NCI-H2029 treated with DMSO at 0.1 percent for 48 hours (cell line): Measurements from ENCODE around the gene GAB2.
"Not testable (repeated sequence)": the region's sequence is repeated elsewhere in the genome, so short reads cannot be mapped to it uniquely, and the experiment has no call there.

Experiments used
- DNase-seq: peaks from one replicate; lab custom pipeline; 2025; lab: John Stamatoyannopoulos, UW

Gene GAB2

GRCh38 chr11:78417175-78417887, at the start of gene GAB2:
Gene GAB2 (minus strand): TSS chr11:78417820. CDS start chr11:78417720, 100 bp downstream.
- no peak for DNase-seq

GRCh38 chr11:78467370-78467769, 49.8 kb upstream of the GAB2 start:
- no peak for DNase-seq

GRCh38 chr11:78465169-78465942, 47.7 kb upstream of the GAB2 start:
- peak; percentile 57 for DNase-seq

- DNase-seq = not testable (repeated sequence)
Observed at GRCh38 chr11:78464787-78465168, 47.2 kb upstream of the GAB2 start.

GRCh38 chr11:78460471-78460870, 42.9 kb upstream of the GAB2 start:
- no peak for DNase-seq

- no peak for DNase-seq
Observed at GRCh38 chr11:78459738-78460137, 42.1 kb upstream of the GAB2 start.

- no peak for DNase-seq
Observed at GRCh38 chr11:78457448-78457847, 39.8 kb upstream of the GAB2 start.

GRCh38 chr11:78453140-78453935, 35.7 kb upstream of the GAB2 start:
- DNase-seq = no peak

GRCh38 chr11:78451371-78452150, 33.9 kb upstream of the GAB2 start:
- DNase-seq = no peak

- no peak for DNase-seq
Observed at GRCh38 chr11:78450866-78451265, 33.2 kb upstream of the GAB2 start.

GRCh38 chr11:78449866-78450265, 32.2 kb upstream of the GAB2 start:
- no peak for DNase-seq

GRCh38 chr11:78446210-78446609, 28.6 kb upstream of the GAB2 start:
- no peak for DNase-seq

- no peak for DNase-seq
Observed at GRCh38 chr11:78444726-78445125, 27.1 kb upstream of the GAB2 start.

GRCh38 chr11:78441956-78442355, 24.3 kb upstream of the GAB2 start:
- DNase-seq = no peak

- no peak for DNase-seq
Observed at GRCh38 chr11:78438298-78438975, 20.8 kb upstream of the GAB2 start.

GRCh38 chr11:78432956-78433355, 15.3 kb upstream of the GAB2 start:
- no peak for DNase-seq

GRCh38 chr11:78432058-78432515, 14.5 kb upstream of the GAB2 start:
- no peak for DNase-seq

GRCh38 chr11:78429660-78430059, 12.0 kb upstream of the GAB2 start:
- no peak for DNase-seq

GRCh38 chr11:78429209-78429608, 11.6 kb upstream of the GAB2 start:
- DNase-seq = no peak

- DNase-seq = no peak
Observed at GRCh38 chr11:78428773-78429172, 11.2 kb upstream of the GAB2 start.

GRCh38 chr11:78428266-78428636, 10.6 kb upstream of the GAB2 start:
- no peak for DNase-seq
